NK-92 (cell line): ENCODE data around the gene AKT2.

ENCODE experiments used
- DNase-seq: peaks from one replicate; lab custom pipeline; 2025; ENCODE audit not compliant: unreplicated experiment; lab: John Stamatoyannopoulos, UW

Gene AKT2

GRCh38 chr19:40192758-40193586 lies 92.2 kb downstream of the AKT2 start:
- DNase-seq: no peak

- DNase-seq: no peak
Measured at GRCh38 chr19:40191836-40192646, 93.1 kb downstream of the AKT2 start.

DNA sequence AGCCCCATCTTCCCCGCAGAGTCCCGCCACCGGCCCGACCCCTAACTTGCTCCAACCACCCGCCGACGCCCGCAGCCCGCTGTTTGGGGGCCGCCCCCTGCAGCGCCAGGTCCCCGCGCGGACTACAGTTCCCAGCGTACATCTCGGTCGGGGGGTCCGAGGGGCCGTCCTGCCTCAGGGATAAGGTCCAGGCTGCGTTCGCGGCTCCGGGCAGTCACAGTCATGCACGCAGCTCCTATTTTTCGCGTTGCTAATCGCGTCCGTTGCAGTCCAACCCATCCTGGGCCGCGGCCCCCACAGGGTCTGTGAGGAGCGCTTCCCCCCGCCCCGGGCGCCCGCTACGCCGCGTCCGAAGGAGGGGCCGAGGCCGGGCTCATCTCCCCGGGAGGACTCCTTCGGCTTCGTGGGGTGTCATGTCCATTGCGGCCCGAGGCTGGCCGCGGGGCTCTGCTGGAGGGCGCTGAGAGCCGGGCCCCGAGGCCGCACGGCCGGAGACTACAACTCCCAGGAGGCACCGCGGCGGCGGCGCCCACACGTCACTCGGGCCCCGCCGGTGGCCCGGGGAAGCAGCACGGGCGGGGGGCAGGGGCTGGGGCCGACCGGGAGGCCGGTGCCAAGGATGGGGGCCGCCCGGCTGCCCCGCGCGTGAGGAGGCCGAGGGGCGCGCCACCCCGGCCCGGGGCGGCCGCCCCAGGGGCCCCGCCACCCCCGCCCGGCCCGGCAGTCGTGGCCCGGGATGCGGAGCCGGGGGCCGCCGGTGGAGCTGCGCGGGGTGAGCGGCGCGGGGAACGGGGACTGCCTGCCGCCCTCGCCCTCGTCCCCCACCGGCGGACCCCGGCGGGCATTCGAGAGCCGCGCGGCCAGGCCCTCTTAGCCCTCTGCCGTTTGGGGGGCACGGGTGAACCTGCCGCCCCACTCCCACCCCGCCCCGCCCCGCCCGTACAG lies 94.0 kb downstream of the AKT2 start, which contains the start of gene MAP3K10:
TSS of gene MAP3K10 (plus strand) at position 536 of the 945 bp plus-strand sequence. CDS start 606 bp downstream, outside the sequence.
- DNase-seq: no peak

DNA sequence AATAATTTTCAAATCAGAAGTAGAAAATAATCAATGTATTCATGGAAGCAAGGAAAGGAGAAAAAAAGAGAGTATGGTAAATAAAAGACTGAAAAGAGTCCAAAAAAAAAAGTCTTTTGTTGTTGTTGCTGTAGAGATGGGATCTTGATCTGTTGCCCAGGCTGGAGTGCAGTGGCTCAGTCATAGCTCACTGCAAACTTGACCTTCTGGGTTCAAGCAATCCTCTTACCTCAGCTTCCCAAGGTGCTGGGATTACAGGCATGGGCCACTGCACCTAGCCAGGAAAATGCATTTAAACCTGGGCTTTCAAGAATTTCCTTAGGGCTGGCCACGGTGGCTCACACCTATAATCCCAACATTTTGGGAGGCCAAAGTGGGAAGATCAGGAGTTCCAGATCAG lies 100.9 kb downstream of the AKT2 start:
- no peak for DNase-seq
